ENCODE data around the gene MTM1.

Gene MTM1

DNA sequence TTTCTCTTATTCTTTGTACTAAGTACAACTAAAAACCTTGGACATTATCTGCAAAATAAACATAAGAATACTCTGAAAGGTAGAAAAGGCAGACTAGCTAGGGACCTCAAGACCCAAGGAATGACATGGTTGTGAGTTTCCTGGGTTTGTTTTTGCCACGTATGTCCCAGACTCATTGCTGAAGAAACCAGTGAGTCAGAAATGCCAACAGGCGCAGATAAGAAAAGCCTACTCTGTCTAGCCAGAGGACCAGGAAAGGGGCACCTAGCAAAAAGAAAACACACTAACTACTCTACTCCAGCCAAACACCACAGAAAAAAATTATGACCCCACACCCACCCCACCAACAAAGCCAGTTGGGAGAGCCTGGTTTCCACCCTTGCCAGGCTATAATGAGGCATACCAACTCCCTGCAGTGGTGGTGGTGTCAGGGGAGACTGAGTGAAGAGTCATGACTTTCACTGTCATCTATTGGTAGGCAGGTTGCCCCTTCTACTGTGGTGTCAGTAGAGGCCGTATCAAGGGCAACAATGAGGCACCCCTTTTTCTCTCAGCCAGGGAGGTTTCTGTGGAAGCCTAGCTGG is 135.7 kb downstream of the MTM1 start:
- H2AFZ ChIP-seq (ENCODE audit: low read length, unreplicated experiment): no peak overlapping the region
- no peaks in the 10 kb centered on the region for H3K36me3 ChIP-seq (ENCODE audit: insufficient read depth, low read length)
- no peak overlapping the region for H3K4me3 ChIP-seq (ENCODE audit: low read depth, low read length)
- peaks cover 21% of the 10 kb centered on the region for H3K4me1 ChIP-seq (ENCODE audit: control insufficient read depth, insufficient read depth, low read length, unreplicated experiment)
- H3K27ac ChIP-seq (ENCODE audit: low read depth, low read length): peak overlapping the region; percentile 94
- peaks cover 3% of the 10 kb centered on the region for H3K79me2 ChIP-seq (ENCODE audit: control insufficient read depth, insufficient read depth, low read length, unreplicated experiment)
- H3K27me3 ChIP-seq (ENCODE audit: insufficient read depth, low read length): no peaks in the 10 kb centered on the region

- H3K4me1 ChIP-seq (ENCODE audit: control insufficient read depth, insufficient read depth, low read length, unreplicated experiment): peaks cover 8% of the 10 kb centered on the region
- no peak overlapping the region for H2AFZ ChIP-seq (ENCODE audit: low read length, unreplicated experiment)
- H3K79me2 ChIP-seq (ENCODE audit: control insufficient read depth, insufficient read depth, low read length, unreplicated experiment): peaks cover 7% of the 10 kb centered on the region
- H3K27me3 ChIP-seq (ENCODE audit: insufficient read depth, low read length): no peaks in the 10 kb centered on the region
- H3K4me3 ChIP-seq (ENCODE audit: low read depth, low read length): no peak overlapping the region
- no peaks in the 10 kb centered on the region for H3K36me3 ChIP-seq (ENCODE audit: insufficient read depth, low read length)
- H3K27ac ChIP-seq (ENCODE audit: low read depth, low read length): no peak overlapping the region
Measured at GRCh38 chrX:150712619-150713018, 144.2 kb downstream of the MTM1 start.

DNA sequence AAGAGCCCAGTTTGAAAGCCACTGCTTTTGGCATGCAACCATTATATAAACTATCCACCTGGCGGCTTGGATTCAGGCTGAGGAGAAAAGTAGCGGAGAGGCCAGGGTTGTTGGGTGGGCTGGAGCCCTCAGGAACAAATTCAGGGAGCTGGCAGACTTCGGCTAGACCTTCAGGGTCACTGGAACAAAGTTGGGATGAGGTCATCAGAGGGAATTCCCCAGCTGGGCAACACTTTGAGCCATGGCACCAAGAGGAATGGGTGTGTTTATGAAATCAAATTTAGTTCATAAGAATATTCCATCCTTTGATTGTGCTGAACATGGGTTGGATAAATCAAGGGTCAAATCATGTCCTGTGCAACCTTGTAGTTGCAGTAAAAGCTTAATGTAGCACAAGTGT is 146.8 kb downstream of the MTM1 start:
- Histone ChIP-seq H3K79me2 (ENCODE audit: control insufficient read depth, insufficient read depth, low read length, unreplicated experiment) (peaks cover 7% of the 10 kb centered on the region), H2AFZ (ENCODE audit: low read length, unreplicated experiment) (no peak overlapping the region), H3K4me3 (ENCODE audit: low read depth, low read length) (no peak overlapping the region), H3K36me3 (ENCODE audit: insufficient read depth, low read length) (no peaks in the 10 kb centered on the region), H3K4me1 (ENCODE audit: control insufficient read depth, insufficient read depth, low read length, unreplicated experiment) (peaks cover 8% of the 10 kb centered on the region), H3K27me3 (ENCODE audit: insufficient read depth, low read length) (no peaks in the 10 kb centered on the region), H3K27ac (ENCODE audit: low read depth, low read length) (no peak overlapping the region)

DNA sequence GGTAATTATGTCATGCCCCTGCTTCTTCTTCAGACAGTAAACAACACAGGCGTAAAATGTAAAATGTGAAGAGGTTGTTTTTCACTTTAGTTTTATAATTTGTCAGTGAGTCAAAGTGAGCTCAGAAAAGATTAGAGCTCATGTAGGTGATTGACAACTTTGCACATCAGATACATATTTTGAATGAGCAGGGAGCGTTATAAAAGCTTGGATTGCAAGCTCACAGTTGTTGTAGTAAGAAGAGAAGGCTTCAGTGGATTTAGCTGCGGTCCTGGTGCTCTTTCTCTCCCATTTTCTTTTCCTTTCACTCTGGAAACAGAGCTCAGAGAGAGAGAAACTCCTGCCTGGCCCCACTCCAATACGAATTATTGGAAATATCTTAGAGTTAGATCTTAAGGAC is 151.2 kb downstream of the MTM1 start:
- Histone ChIP-seq H2AFZ (ENCODE audit: low read length, unreplicated experiment) (no peak overlapping the region), H3K27me3 (ENCODE audit: insufficient read depth, low read length) (no peaks in the 10 kb centered on the region), H3K36me3 (ENCODE audit: insufficient read depth, low read length) (no peaks in the 10 kb centered on the region), H3K4me1 (ENCODE audit: control insufficient read depth, insufficient read depth, low read length, unreplicated experiment) (peaks cover 8% of the 10 kb centered on the region), H3K27ac (ENCODE audit: low read depth, low read length) (no peak overlapping the region), H3K79me2 (ENCODE audit: control insufficient read depth, insufficient read depth, low read length, unreplicated experiment) (peaks cover 6% of the 10 kb centered on the region), H3K4me3 (ENCODE audit: low read depth, low read length) (no peak overlapping the region)

Measured in ACC112 (cell line).